Measurements from ENCODE around the gene CNKSR1. TPM values are rescaled to one million over a fixed set of nuclear protein-coding genes. Genes with fewer than 3 reads are reported as not detected.

CNKSR1 gene
- total and polyA plus RNA-seq, 2 of the 13 experiments (the other 11 are each of a cell fraction or from before 2014, with no cell fraction given) = 3.4 to 8.9 TPM

GRCh38 chr1:26162220-26162709 is 15.0 kb upstream of the CNKSR1 start:
- POLR2A ChIA-PET = no interaction called here
- no TSS peak for BruUV-seq (replicated peaks)
- H3K4me3 ChIP-seq (replicated peaks in 1 of 3; ENCODE audit: insufficient read depth in 1 of 3, low read depth in 2 of 3, low read length in 3 of 3) = peak overlapping the region; percentile 42 to 76 (median 47); a peak in 5 of 6 replicates
- H3K27me3 ChIP-seq (ENCODE audit: control insufficient read depth in 1 of 2, insufficient read depth in 2 of 2, low read length in 2 of 2) = peaks cover 10 to 65% of the 10 kb centered on the region in 2 experiments; a peak in 4 of 5 replicates
- H4K20me1 ChIP-seq (ENCODE audit: insufficient read depth, low read length) = no peaks in the 10 kb centered on the region
- no peak for FAIRE-seq
- H3K79me2 ChIP-seq (ENCODE audit: insufficient read depth, low read length) = no peaks in the 10 kb centered on the region
- no peaks in the 10 kb centered on the region for H3K36me3 ChIP-seq (replicated peaks in 1 of 2; ENCODE audit: control insufficient read depth in 1 of 2, insufficient read depth in 2 of 2, low read length in 2 of 2)
- peak overlapping the region; percentile 78 for H3K4me2 ChIP-seq (ENCODE audit: low read depth, low read length)
- peaks cover 43% of the 10 kb centered on the region for H3K4me1 ChIP-seq (ENCODE audit: insufficient read depth, low read length)
- in situ Hi-C loops (cut with HindIII; ENCODE audit: extremely low pct_ligation_motif_present, low pct_unique_long_range_greater_than_20kb) = loop anchor here (10.0 kb wide), 1 partner anchor 267 kb away; no protein-coding TSS in a partner anchor
- H3K9ac ChIP-seq (ENCODE audit: insufficient read depth, low read depth, low read length) = no peak overlapping the region
- H3K27ac ChIP-seq (ENCODE audit: extremely low read length, insufficient read depth, low read length) = no peak overlapping the region
- CTCF ChIA-PET (ENCODE audit: low intra/inter-chr PET ratio, low total read pairs) = no interaction called here
- TF ChIP-seq KLF6 (CRISPR knock-in tag; IDR thresholded peaks at IDR 0.05) (no peak), IKZF1 (IDR thresholded peaks at IDR 0.05) (no peak), ZFAT (CRISPR knock-in tag; conservative IDR thresholded peaks at IDR 0.05) (no peak), REL (CRISPR knock-in tag; conservative IDR thresholded peaks at IDR 0.05) (0 out of 2 replicates have a peak, but pooled peaks have one; percentile 54), KDM2A (CRISPR knock-in tag; IDR thresholded peaks at IDR 0.05; ENCODE audit: borderline replicate concordance, low read depth) (no peak)
- intact Hi-C loops (cut with micrococcal nuclease; ENCODE audit: unreplicated experiment) = loop anchor here (5.0 kb wide), 2 partner anchors 50 to 125 kb away; partner anchors contain the start of gene PDIK1L
- no peaks in the 10 kb centered on the region for H3K9me3 ChIP-seq (ENCODE audit: low read length)
- 14% methylated on average over 21 of the region's 21 CpGs for WGBS (ENCODE audit: low lambda C conversion rate)
- no peak for DNase-seq (ENCODE audit: low spot score)
- H2AFZ ChIP-seq (ENCODE audit: low read length) = no peak overlapping the region
- no peak for ATAC-seq

GRCh38 chr1:26163684-26164035 is 13.6 kb upstream of the CNKSR1 start:
- FAIRE-seq = no peak
- H3K9ac ChIP-seq (ENCODE audit: insufficient read depth, low read depth, low read length) = no peak overlapping the region

More at GRCh38 chr1:26163684-26164035, 13.6 kb upstream of the CNKSR1 start:
- ChIA-PET CTCF (ENCODE audit: low intra/inter-chr PET ratio, low total read pairs) (interaction anchor here (1.7 to 2.0 kb wide), 2 partner anchors 58 to 70 kb away, joined by 6 to 11 read pairs; partner anchors contain the start of gene CEP85), POLR2A (interaction anchor here (0.6 kb wide), 1 partner anchor 148 kb away, joined by 3 read pairs; no protein-coding TSS in a partner anchor)
- H3K9me3 ChIP-seq (ENCODE audit: low read length) = no peaks in the 10 kb centered on the region
- H3K4me2 ChIP-seq (ENCODE audit: low read depth, low read length) = peak overlapping the region; percentile 89
- peak overlapping the region; percentile 50 to 76 (median 64); a peak in 5 of 6 replicates for H3K4me3 ChIP-seq (replicated peaks in 1 of 3; ENCODE audit: insufficient read depth in 1 of 3, low read depth in 2 of 3, low read length in 3 of 3)
- H2AFZ ChIP-seq (ENCODE audit: low read length) = no peak overlapping the region
- ATAC-seq (no peak), DNase-seq (ENCODE audit: low spot score) (no peak)
- H3K27me3 ChIP-seq (ENCODE audit: control insufficient read depth in 1 of 2, insufficient read depth in 2 of 2, low read length in 2 of 2) = peaks cover 10 to 55% of the 10 kb centered on the region in 2 experiments; a peak in 4 of 5 replicates
- no peaks in the 10 kb centered on the region for H3K36me3 ChIP-seq (replicated peaks in 1 of 2; ENCODE audit: control insufficient read depth in 1 of 2, insufficient read depth in 2 of 2, low read length in 2 of 2)
- in situ Hi-C loops (cut with HindIII; ENCODE audit: extremely low pct_ligation_motif_present, low pct_unique_long_range_greater_than_20kb) (loop anchor here (10.0 kb wide), 1 partner anchor 269 kb away; no protein-coding TSS in a partner anchor), intact Hi-C loops (cut with micrococcal nuclease; ENCODE audit: unreplicated experiment) (loop anchor here (5.0 kb wide), 2 partner anchors 51 to 126 kb away; partner anchors contain the start of gene PDIK1L)
- TF ChIP-seq ZKSCAN1 (IDR thresholded peaks at IDR 0.05; ENCODE audit: low read length) (peak; percentile 94), TFE3 (CRISPR knock-in tag; IDR thresholded peaks at IDR 0.05) (no peak)
- no peak overlapping the region for H3K27ac ChIP-seq (ENCODE audit: extremely low read length, insufficient read depth, low read length)
- peaks cover 33% of the 10 kb centered on the region for H3K4me1 ChIP-seq (ENCODE audit: insufficient read depth, low read length)
- H3K79me2 ChIP-seq (ENCODE audit: insufficient read depth, low read length) = no peaks in the 10 kb centered on the region
- WGBS (ENCODE audit: low lambda C conversion rate) = 71% methylated on average over 6 of the region's 9 CpGs
- H4K20me1 ChIP-seq (ENCODE audit: insufficient read depth, low read length) = no peaks in the 10 kb centered on the region
- no TSS peak for BruUV-seq (replicated peaks)

Measured in HepG2 (cell line).